CD8-positive, alpha-beta memory T cell (primary cell): ENCODE results near the gene DEFB129. TPM values are rescaled to one million over a fixed set of nuclear protein-coding genes. Genes with fewer than 3 reads are reported as not detected.
"Not testable (repeated sequence)": the region's sequence is repeated elsewhere in the genome, so short reads cannot be mapped to it uniquely, and the experiment has no call there.

ENCODE experiments used
- CTCF ChIA-PET: fragments of 350-600 bp; sonication (Branson Sonifier 250); formaldehyde crosslinking; loops from one replicate; lab custom pipeline; 2021; ENCODE audit warnings: antibody characterized with exemption; lab: Charles Lee
- POLR2A ChIA-PET: fragments of 350-600 bp; sonication (Branson Sonifier 250); formaldehyde crosslinking; loops from one replicate; lab custom pipeline; 2021; ENCODE audit warnings: antibody characterized with exemption; lab: Charles Lee
- DNase-seq, 5 donors: peaks; one replicate each; pipeline versions ENCODE4 v3.0.0 to v3.0.0-alpha.2; 2020 to 2022; ENCODE audit warnings: mixed read lengths in 1 of 5
- H3K27ac ChIP-seq: one replicate; pipeline ENCODE4 v1.7.0; 2013; ENCODE audit warnings: low read depth, mild to moderate bottlenecking, low read length, moderate library complexity
- H3K27me3 ChIP-seq: 2 replicates; pipeline ENCODE4 v1.7.0; 2013; ENCODE audit warnings: low read length, mild to moderate bottlenecking; ENCODE audit not compliant: insufficient read depth, poor library complexity, severe bottlenecking
- H3K36me3 ChIP-seq: 2 replicates; pipeline ENCODE4 v1.7.0; 2013; ENCODE audit warnings: mild to moderate bottlenecking, low read length, moderate library complexity; ENCODE audit not compliant: insufficient read depth
- H3K4me1 ChIP-seq: 2 replicates; pipeline ENCODE4 v1.7.0; 2013; ENCODE audit warnings: mild to moderate bottlenecking, low read length, moderate library complexity; ENCODE audit not compliant: insufficient read depth
- H3K4me3 ChIP-seq: 2 replicates; pipeline ENCODE4 v1.7.0; 2013; ENCODE audit warnings: mild to moderate bottlenecking, low read length
- H3K9me3 ChIP-seq: 2 replicates; pipeline ENCODE4 v1.7.0; 2013; ENCODE audit warnings: mild to moderate bottlenecking, low read length
- H3K27ac Mint-ChIP-seq, 8 donors: one replicate each; pipeline ENCODE4 v1.8.0; 2020 to 2021; ENCODE audit warnings: mixed read lengths in 8 of 8, mild to moderate bottlenecking in 6 of 8, inconsistent platforms in 3 of 8, moderate library complexity in 3 of 8
- H3K27me3 Mint-ChIP-seq, 2 donors: one replicate each; pipeline ENCODE4 v1.8.0; 2020 to 2021; ENCODE audit warnings: mixed read lengths in 2 of 2, mild to moderate bottlenecking in 1 of 2, moderate library complexity in 1 of 2
- H3K36me3 Mint-ChIP-seq, 3 donors: one replicate each; pipeline ENCODE4 v1.8.0; 2020 to 2021; ENCODE audit warnings: mixed read lengths in 3 of 3, inconsistent platforms in 1 of 3, mild to moderate bottlenecking in 1 of 3
- H3K4me1 Mint-ChIP-seq, 3 donors: one replicate each; pipeline ENCODE4 v1.8.0; 2020 to 2021; ENCODE audit warnings: mixed read lengths in 3 of 3, inconsistent platforms in 1 of 3, mild to moderate bottlenecking in 1 of 3
- H3K4me3 Mint-ChIP-seq, 7 donors: one replicate each; pipeline ENCODE4 v1.8.0; 2020 to 2021; ENCODE audit warnings: mixed read lengths in 7 of 7, mild to moderate bottlenecking in 6 of 7, moderate library complexity in 4 of 7, inconsistent platforms in 2 of 7
- H3K9me3 Mint-ChIP-seq, 5 donors: one replicate each; pipeline ENCODE4 v1.8.0; 2020 to 2022; ENCODE audit warnings: mixed read lengths in 5 of 5, mild to moderate bottlenecking in 3 of 5, moderate library complexity in 2 of 5, inconsistent platforms in 1 of 5
- polyA plus RNA-seq: library from polyadenylated mRNA; unstranded; fragments of 300-500 nt; fragmentation: Illumina TruSeq; gene quantifications from one replicate; pipeline ENCODE4 v1.2.3, GENCODE V29; 2021
- total RNA-seq, 2 experiments: library from RNA; stranded (reverse); gene quantifications; one replicate each; pipeline ENCODE4 v1.2.3, GENCODE V29; 2021

DEFB129 gene
- total and polyA plus RNA-seq, 3 experiments from 2014 or later: not detected

GRCh38 chr20:227439-228105 lies 514 bp downstream of the DEFB129 start:
- H3K36me3 Mint-ChIP-seq: no peaks in the 10 kb centered on the region
- Histone ChIP-seq H3K9me3 (no peaks in the 10 kb centered on the region), H3K36me3 (no peaks in the 10 kb centered on the region), H3K27me3 (no peaks in the 10 kb centered on the region), H3K4me1 (peaks cover 21% of the 10 kb centered on the region), H3K4me3 (no peak overlapping the region), H3K27ac (no peak overlapping the region)
- DNase-seq: peak in 1 of 5 donors; percentile 16
- H3K4me3 Mint-ChIP-seq: no peak overlapping the region
- H3K27ac Mint-ChIP-seq: no peak overlapping the region
- H3K27me3 Mint-ChIP-seq: peaks cover 0 to 25% of the 10 kb centered on the region in 2 donors
- CTCF ChIA-PET: no interaction called here
- H3K4me1 Mint-ChIP-seq: peaks cover 0 to 4% (median 0%) of the 10 kb centered on the region in 3 donors
- peaks cover 0 to 4% (median 0%) of the 10 kb centered on the region in 5 donors for H3K9me3 Mint-ChIP-seq
- POLR2A ChIA-PET: no interaction called here

GRCh38 chr20:235891-236290 lies 8.8 kb downstream of the DEFB129 start:
- peaks cover 4 to 15% (median 13%) of the 10 kb centered on the region in 3 donors for H3K4me1 Mint-ChIP-seq
- peaks cover 1 to 9% of the 10 kb centered on the region in 2 donors for H3K27me3 Mint-ChIP-seq
- POLR2A ChIA-PET: no interaction called here
- H3K27ac Mint-ChIP-seq: no peak overlapping the region
- H3K4me3 ChIP-seq: no peak overlapping the region
- H3K4me3 Mint-ChIP-seq: no peak overlapping the region
- DNase-seq: no peak
- H3K27me3 ChIP-seq: no peaks in the 10 kb centered on the region
- H3K36me3 ChIP-seq: no peaks in the 10 kb centered on the region
- H3K4me1 ChIP-seq: peaks cover 4% of the 10 kb centered on the region
- CTCF ChIA-PET: interaction anchor here (1.3 kb wide), 1 partner anchor 12 kb away, joined by 3 read pairs; no protein-coding TSS in a partner anchor
- H3K9me3 Mint-ChIP-seq: no peaks in the 10 kb centered on the region
- no peaks in the 10 kb centered on the region for H3K36me3 Mint-ChIP-seq
- H3K9me3 ChIP-seq: no peaks in the 10 kb centered on the region
- no peak overlapping the region for H3K27ac ChIP-seq

- H3K4me3 ChIP-seq: peak overlapping the region; percentile 10
- ChIA-PET POLR2A (no interaction called here), CTCF (interaction anchor here (1.1 to 2.0 kb wide), 2 partner anchors 10 to 29 kb away, joined by 3 to 5 read pairs; no protein-coding TSS in a partner anchor)
- H3K27ac ChIP-seq: no peak overlapping the region
- Mint-ChIP-seq H3K9me3 (no peaks in the 10 kb centered on the region), H3K4me3 (peak overlapping the region in 5 of 7 donors; percentile 8 to 69 (median 53)), H3K36me3 (no peaks in the 10 kb centered on the region), H3K27me3 (peaks cover 1 to 12% of the 10 kb centered on the region in 2 donors), H3K27ac (peak overlapping the region in 4 of 8 donors; percentile 23 to 71 (median 45)), H3K4me1 (peaks cover 4 to 15% (median 13%) of the 10 kb centered on the region in 3 donors)
- peaks cover 4% of the 10 kb centered on the region for H3K4me1 ChIP-seq
- no peaks in the 10 kb centered on the region for H3K36me3 ChIP-seq
- no peak for DNase-seq
- H3K27me3 ChIP-seq: no peaks in the 10 kb centered on the region
- no peaks in the 10 kb centered on the region for H3K9me3 ChIP-seq
These were observed 10.4 kb downstream of the DEFB129 start for GRCh38 chr20:237489-237888.

DNA sequence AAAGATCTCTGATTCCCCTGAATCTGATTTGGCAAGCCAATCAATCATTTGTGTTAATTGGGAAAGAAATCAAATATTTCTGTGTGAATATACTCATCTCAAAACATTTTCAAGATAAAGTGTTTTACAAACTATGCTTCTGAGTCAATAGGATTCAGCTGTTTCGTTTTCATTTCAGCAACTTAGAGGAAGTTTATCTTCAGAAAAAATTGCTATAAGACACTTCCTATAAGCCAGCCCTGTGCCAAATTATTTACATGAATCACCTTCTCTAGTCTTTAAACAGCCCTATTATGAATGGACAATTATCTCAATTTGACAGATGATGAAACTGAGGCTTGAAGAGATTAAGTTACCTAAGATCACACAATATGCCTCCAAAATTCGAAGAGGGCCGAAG lies 10.9 kb downstream of the DEFB129 start:
- DNase-seq: no peak
- Mint-ChIP-seq H3K4me3 (peak overlapping the region in 3 of 7 donors; percentile 53 to 69 (median 53)), H3K36me3 (no peaks in the 10 kb centered on the region), H3K9me3 (no peaks in the 10 kb centered on the region), H3K27me3 (peaks cover 1 to 16% of the 10 kb centered on the region in 2 donors), H3K27ac (no peak overlapping the region), H3K4me1 (peaks cover 4 to 15% (median 13%) of the 10 kb centered on the region in 3 donors)
- peaks cover 4% of the 10 kb centered on the region for H3K4me1 ChIP-seq
- ChIA-PET CTCF (interaction anchor here (1.1 to 2.0 kb wide), 2 partner anchors 9 to 29 kb away, joined by 3 to 5 read pairs; no protein-coding TSS in a partner anchor), POLR2A (no interaction called here)
- no peaks in the 10 kb centered on the region for H3K27me3 ChIP-seq
- H3K27ac ChIP-seq: no peak overlapping the region
- no peaks in the 10 kb centered on the region for H3K36me3 ChIP-seq
- H3K9me3 ChIP-seq: no peaks in the 10 kb centered on the region
- H3K4me3 ChIP-seq: peak overlapping the region; percentile 10

DNA sequence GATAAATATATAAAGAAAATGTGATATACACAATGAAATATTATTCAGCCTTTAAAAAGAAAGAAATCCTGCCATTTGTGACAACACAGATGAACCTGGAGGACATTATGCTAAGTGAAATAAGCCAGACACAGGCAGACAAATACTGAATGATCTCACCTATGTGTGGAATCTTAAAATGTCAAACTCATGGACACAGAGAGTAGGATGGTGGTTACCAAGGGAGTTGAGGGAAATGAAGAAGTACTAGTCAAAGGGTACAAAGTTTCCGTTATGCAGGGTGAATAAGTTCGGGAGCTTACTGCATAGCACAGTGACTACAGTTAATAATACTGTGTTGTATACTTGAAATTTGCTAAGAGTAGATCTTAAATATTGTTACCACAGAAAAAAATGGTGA lies 15.8 kb downstream of the DEFB129 start:
- H3K9me3 Mint-ChIP-seq: no peaks in the 10 kb centered on the region
- no peak overlapping the region for H3K27ac Mint-ChIP-seq
- no peaks in the 10 kb centered on the region for H3K36me3 Mint-ChIP-seq
- no peaks in the 10 kb centered on the region for H3K4me1 ChIP-seq
- H3K36me3 ChIP-seq: no peaks in the 10 kb centered on the region
- peaks cover 2 to 18% of the 10 kb centered on the region in 2 donors for H3K27me3 Mint-ChIP-seq
- H3K9me3 ChIP-seq: no peaks in the 10 kb centered on the region
- no peak overlapping the region for H3K4me3 Mint-ChIP-seq
- no peak overlapping the region for H3K4me3 ChIP-seq
- CTCF ChIA-PET: interaction anchor here (1.7 kb wide), 1 partner anchor 23 kb away, joined by 4 read pairs; no protein-coding TSS in a partner anchor
- no peaks in the 10 kb centered on the region for H3K27me3 ChIP-seq
- DNase-seq: no peak
- H3K4me1 Mint-ChIP-seq: peaks cover 0 to 5% (median 4%) of the 10 kb centered on the region in 3 donors
- H3K27ac ChIP-seq: no peak overlapping the region
- POLR2A ChIA-PET: no interaction called here

DNA sequence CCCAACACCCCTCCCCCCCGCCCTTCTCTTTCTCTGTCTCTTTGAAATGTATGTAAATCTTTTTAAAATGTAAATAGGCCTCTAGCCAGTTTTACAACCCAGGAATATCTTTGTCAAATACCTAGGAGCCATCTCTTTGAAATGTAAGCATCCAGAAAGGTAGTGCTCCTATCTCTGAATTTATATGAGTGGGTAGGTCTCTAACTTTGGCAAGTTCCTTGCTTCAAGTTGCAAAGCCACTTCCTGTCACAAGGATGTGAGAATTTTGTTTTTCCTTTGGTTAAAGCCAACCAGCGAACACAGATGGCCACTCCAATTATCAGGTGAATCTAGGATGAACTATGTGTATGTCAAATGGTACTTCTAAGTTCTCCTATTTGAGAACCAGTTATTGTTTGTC lies 24.3 kb downstream of the DEFB129 start:
- CTCF ChIA-PET: no interaction called here
- Mint-ChIP-seq H3K9me3 (no peaks in the 10 kb centered on the region), H3K27ac (no peak overlapping the region)

DNA sequence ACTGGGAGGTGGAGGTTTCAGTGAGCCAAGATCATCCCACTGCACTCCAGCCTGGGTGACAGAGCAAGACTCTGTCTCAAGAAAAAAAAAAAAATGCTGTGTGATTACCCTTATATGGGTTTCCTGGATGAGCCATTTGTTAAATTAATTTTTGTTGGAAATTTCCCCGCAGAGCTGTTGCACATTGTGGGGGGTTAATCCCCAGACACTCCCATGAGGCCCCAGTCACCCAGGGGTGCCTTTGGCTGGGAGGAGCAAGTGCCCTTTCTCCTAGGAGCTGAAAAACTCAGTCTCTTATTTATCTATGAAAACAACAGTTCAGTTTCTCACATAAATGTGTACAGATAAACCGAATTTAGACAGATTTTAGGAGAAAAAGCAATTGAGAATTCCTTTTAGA lies 25.7 kb downstream of the DEFB129 start:
- H3K9me3 ChIP-seq: no peaks in the 10 kb centered on the region
- no peaks in the 10 kb centered on the region for H3K36me3 ChIP-seq
- H3K27me3 Mint-ChIP-seq: peaks cover 4 to 19% of the 10 kb centered on the region in 2 donors
- no peak overlapping the region for H3K27ac ChIP-seq
- H3K4me1 Mint-ChIP-seq: peaks cover 1 to 10% (median 7%) of the 10 kb centered on the region in 3 donors
- POLR2A ChIA-PET: no interaction called here
- H3K4me3 Mint-ChIP-seq: no peak overlapping the region
- no peaks in the 10 kb centered on the region for H3K27me3 ChIP-seq
- no peaks in the 10 kb centered on the region for H3K4me1 ChIP-seq
- no peak overlapping the region for H3K27ac Mint-ChIP-seq
- H3K9me3 Mint-ChIP-seq: no peaks in the 10 kb centered on the region
- CTCF ChIA-PET: no interaction called here
- DNase-seq: no peak
- H3K36me3 Mint-ChIP-seq: no peaks in the 10 kb centered on the region
- no peak overlapping the region for H3K4me3 ChIP-seq

More for the DNA sequence above, 24.3 kb downstream of the DEFB129 start:
- H3K4me1 Mint-ChIP-seq: peaks cover 1 to 10% (median 7%) of the 10 kb centered on the region in 3 donors
- H3K4me3 Mint-ChIP-seq: no peak overlapping the region
- no peak overlapping the region for H3K27ac ChIP-seq
- H3K9me3 ChIP-seq: no peaks in the 10 kb centered on the region
- H3K36me3 ChIP-seq: no peaks in the 10 kb centered on the region
- H3K27me3 ChIP-seq: no peaks in the 10 kb centered on the region
- no peak overlapping the region for H3K4me3 ChIP-seq
- H3K27me3 Mint-ChIP-seq: peaks cover 6 to 19% of the 10 kb centered on the region in 2 donors
- no peaks in the 10 kb centered on the region for H3K4me1 ChIP-seq
- H3K36me3 Mint-ChIP-seq: no peaks in the 10 kb centered on the region
- DNase-seq: no peak
- POLR2A ChIA-PET: no interaction called here

GRCh38 chr20:253447-253846 lies 26.4 kb downstream of the DEFB129 start:
- CTCF ChIA-PET, H3K27ac ChIP-seq, H3K4me3 Mint-ChIP-seq, H3K4me1 ChIP-seq, H3K9me3 Mint-ChIP-seq, H3K36me3 ChIP-seq, H3K36me3 Mint-ChIP-seq, POLR2A ChIA-PET, H3K9me3 ChIP-seq, DNase-seq, H3K27ac Mint-ChIP-seq, H3K27me3 ChIP-seq, H3K4me3 ChIP-seq: not testable (repeated sequence)
- peaks cover 1 to 10% (median 7%) of the 10 kb centered on the region in 3 donors for H3K4me1 Mint-ChIP-seq
- H3K27me3 Mint-ChIP-seq: peaks cover 6 to 19% of the 10 kb centered on the region in 2 donors
